IPS DF 6.9 (cell line): ENCODE measurements around the gene DDX4.
A peak's percentile ranks its signal among the peaks of the same experiment; 100 is the strongest.

Experiments used
- DNase-seq: peaks from one replicate; pipeline ENCODE4 v3.0.0-alpha.2; 2013; ENCODE audit warnings: low read depth, low spot score
- H3K27ac ChIP-seq: one replicate; pipeline ENCODE4 v1.5.1; 2013; ENCODE audit warnings: low read length, control low read depth
- H3K27me3 ChIP-seq: 2 replicates; pipeline ENCODE4 v1.6.1; 2013; ENCODE audit warnings: mild to moderate bottlenecking, low read length; ENCODE audit not compliant: control insufficient read depth, insufficient read depth
- H3K36me3 ChIP-seq: 2 replicates; pipeline ENCODE4 v1.6.1; 2013; ENCODE audit warnings: low read length; ENCODE audit not compliant: control insufficient read depth, insufficient read depth
- H3K4me1 ChIP-seq: 2 replicates; pipeline ENCODE4 v1.6.1; 2013; ENCODE audit warnings: low read length; ENCODE audit not compliant: control insufficient read depth, insufficient read depth
- H3K4me3 ChIP-seq: 2 replicates; pipeline ENCODE4 v1.5.1; 2013; ENCODE audit warnings: mild to moderate bottlenecking, low read length
- H3K9me3 ChIP-seq: 2 replicates; pipeline ENCODE4 v1.6.1; 2013; ENCODE audit warnings: low read length, inconsistent platforms; ENCODE audit not compliant: control insufficient read depth, insufficient read depth
- WGBS: extraction: QIAGEN DNeasy Blood & Tissue Kit; methylation state at CpG from one replicate; pipeline ENCODE4 v1.1.7; 2013; ENCODE audit warnings: mixed read lengths, missing lambda C conversion rate; ENCODE audit not compliant: insufficient read length, insufficient coverage; 5-methylcytosine and 5-hydroxymethylcytosine counted together

DDX4 gene

DNA sequence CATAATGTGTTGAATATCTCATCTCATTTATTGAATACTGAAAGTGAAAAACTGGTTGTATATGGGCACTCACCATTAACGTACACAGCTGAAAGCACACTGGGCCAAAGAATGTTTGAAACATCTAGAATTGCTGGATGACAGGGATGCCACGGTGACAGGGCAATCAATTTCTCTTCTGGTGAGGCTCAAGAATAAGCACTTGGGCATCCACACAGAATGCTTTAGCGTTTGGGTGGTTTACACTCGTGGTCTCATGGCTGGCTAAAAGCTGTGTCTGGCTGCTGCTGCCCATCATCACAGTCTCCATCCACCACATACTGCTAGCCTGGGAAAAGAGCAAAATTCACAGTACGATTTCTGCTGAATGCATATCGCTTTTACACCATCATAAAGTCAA is 82.6 kb downstream of the DDX4 start:
- H3K36me3 ChIP-seq, result no peaks in the 10 kb centered on the region
- H3K27ac ChIP-seq, result no peak overlapping the region
- peaks cover 2% of the 10 kb centered on the region; the same call in 1 of the 2 replicates for H3K27me3 ChIP-seq
- WGBS, result no CpG with 5 or more reads among the region's 6 CpGs
- no peak overlapping the region for H3K4me3 ChIP-seq
- H3K4me1 ChIP-seq, result peaks cover 1% of the 10 kb centered on the region; the same call in 1 of the 2 replicates
- H3K9me3 ChIP-seq, result no peaks in the 10 kb centered on the region
- DNase-seq, result no peak

GRCh38 chr5:55821731-55822512 is 84.1 kb downstream of the DDX4 start:
- Histone ChIP-seq H3K27me3 (peaks cover 2% of the 10 kb centered on the region; the same call in 1 of the 2 replicates), H3K9me3 (no peaks in the 10 kb centered on the region), H3K4me1 (peaks cover 1% of the 10 kb centered on the region; the same call in 1 of the 2 replicates), H3K4me3 (peak overlapping the region; percentile 44; the same call in 1 of the 2 replicates), H3K27ac (no peak overlapping the region), H3K36me3 (no peaks in the 10 kb centered on the region)
- DNase-seq, result no peak
- WGBS, result no CpG with 5 or more reads among the region's 45 CpGs

DNA sequence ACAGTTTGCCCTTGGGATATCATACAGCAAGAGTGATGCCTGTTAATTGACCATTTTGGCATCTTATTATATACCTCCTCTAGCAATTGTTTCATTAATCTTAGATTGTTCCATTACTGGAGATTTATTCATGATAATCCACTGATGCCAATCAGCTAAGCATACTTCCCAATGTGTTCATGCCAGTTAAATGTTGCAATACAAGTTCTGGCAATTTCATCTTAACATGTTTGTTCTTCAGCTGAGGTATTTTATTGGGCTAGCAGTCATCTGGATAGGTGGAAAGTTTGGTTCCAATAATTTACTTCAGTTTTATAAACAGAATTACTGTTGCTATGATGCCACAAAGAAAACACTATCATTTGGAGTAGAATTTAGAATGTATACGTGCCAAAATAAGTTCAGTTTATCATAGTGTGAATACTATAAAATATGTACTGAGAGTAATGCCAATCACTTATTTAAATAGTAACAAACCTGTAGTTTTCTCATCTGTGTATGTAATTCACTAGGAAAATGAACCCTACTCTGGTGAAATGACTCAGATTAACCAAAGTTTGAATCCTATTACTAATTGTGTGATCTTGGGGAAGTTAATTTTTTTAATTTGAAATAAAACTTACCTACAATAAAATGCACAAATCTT is 85.4 kb downstream of the DDX4 start:
- no peak for DNase-seq
- Histone ChIP-seq H3K4me3 (no peak overlapping the region), H3K27ac (no peak overlapping the region), H3K36me3 (no peaks in the 10 kb centered on the region), H3K27me3 (peaks cover 2% of the 10 kb centered on the region; the same call in 1 of the 2 replicates), H3K9me3 (no peaks in the 10 kb centered on the region), H3K4me1 (peaks cover 1% of the 10 kb centered on the region; the same call in 1 of the 2 replicates)
- WGBS, result no CpG with 5 or more reads among the region's 1 CpG

DNA sequence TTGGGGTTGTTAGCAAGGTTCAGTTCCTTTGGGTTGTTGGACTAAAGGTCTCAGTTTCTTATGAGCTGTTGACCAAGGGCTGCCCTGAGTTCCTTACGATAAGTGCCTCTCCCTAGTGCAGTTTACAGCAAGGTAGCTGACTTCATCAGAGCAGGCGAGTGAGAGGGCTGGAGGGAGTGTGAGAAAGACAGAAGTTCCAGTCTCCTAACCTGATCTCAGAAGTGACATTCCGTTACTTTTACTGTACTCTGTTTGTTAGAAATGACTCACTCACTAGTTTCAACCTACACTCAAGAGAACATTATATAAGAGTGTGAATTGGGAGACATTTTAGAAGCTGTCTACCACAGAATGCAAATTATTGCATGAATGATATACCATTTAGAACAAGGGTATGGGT is 92.1 kb downstream of the DDX4 start:
- H3K4me3 ChIP-seq, result no peak overlapping the region
- WGBS, result no CpG with 5 or more reads among the region's 3 CpGs
- no peak for DNase-seq
- no peaks in the 10 kb centered on the region for H3K4me1 ChIP-seq
- no peaks in the 10 kb centered on the region for H3K36me3 ChIP-seq
- no peaks in the 10 kb centered on the region for H3K27me3 ChIP-seq
- no peak overlapping the region for H3K27ac ChIP-seq
- H3K9me3 ChIP-seq, result no peaks in the 10 kb centered on the region

DNA sequence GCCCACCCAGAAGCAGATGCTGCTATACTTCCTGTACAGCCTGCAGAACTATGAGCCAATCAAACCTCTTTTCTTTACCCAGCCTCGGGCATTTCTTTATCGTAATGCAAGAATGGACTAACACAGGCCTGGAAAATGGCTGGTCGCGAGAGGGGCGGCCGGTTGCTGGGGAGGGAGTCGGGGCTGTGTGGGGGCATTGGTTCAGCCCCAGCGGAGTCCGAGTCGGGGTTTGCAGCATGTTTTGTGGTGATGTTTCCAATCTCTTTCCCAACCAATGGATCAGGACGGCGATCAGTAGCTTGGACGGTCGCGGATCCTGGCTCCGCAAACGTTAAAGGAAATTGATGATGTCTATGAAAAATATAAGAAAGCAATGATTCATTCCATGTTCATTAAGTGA is 94.6 kb downstream of the DDX4 start:
- no peak for DNase-seq
- Histone ChIP-seq H3K36me3 (no peaks in the 10 kb centered on the region), H3K4me1 (no peaks in the 10 kb centered on the region), H3K9me3 (no peaks in the 10 kb centered on the region), H3K4me3 (no peak overlapping the region), H3K27ac (no peak overlapping the region), H3K27me3 (no peaks in the 10 kb centered on the region)
- WGBS, result no CpG with 5 or more reads among the region's 17 CpGs

DNA sequence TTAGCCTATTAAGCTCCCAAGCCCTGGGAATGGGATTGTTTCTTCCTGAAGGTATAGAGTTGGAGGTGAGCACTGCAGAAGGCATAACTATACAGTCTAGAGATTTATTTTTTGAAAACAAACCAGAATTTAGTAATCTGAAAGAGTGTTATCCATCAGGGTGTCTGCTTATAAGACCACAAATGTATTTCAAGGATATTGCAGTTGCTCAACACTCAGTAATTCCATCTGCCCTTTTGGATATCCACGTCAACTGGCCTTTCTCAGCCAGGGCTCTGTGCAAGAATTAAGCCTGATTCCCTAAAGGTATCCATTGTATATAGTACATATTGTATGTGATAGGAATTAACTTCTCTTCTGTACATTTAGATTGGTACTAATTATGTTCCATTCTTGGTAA is 98.3 kb downstream of the DDX4 start:
- Histone ChIP-seq H3K36me3 (no peaks in the 10 kb centered on the region), H3K27ac (no peak overlapping the region), H3K9me3 (no peaks in the 10 kb centered on the region), H3K4me3 (no peak overlapping the region), H3K27me3 (no peaks in the 10 kb centered on the region), H3K4me1 (no peaks in the 10 kb centered on the region)
- no CpG with 5 or more reads among the region's 1 CpG for WGBS
- DNase-seq, result no peak

- no peak overlapping the region for H3K27ac ChIP-seq
- H3K9me3 ChIP-seq, result no peaks in the 10 kb centered on the region
- DNase-seq, result no peak
- no peaks in the 10 kb centered on the region for H3K36me3 ChIP-seq
- no peaks in the 10 kb centered on the region for H3K27me3 ChIP-seq
- no CpG with 5 or more reads among the region's 2 CpGs for WGBS
- H3K4me1 ChIP-seq, result no peaks in the 10 kb centered on the region
- no peak overlapping the region for H3K4me3 ChIP-seq
Observed at GRCh38 chr5:55841976-55842375, 104.1 kb downstream of the DDX4 start.

DNA sequence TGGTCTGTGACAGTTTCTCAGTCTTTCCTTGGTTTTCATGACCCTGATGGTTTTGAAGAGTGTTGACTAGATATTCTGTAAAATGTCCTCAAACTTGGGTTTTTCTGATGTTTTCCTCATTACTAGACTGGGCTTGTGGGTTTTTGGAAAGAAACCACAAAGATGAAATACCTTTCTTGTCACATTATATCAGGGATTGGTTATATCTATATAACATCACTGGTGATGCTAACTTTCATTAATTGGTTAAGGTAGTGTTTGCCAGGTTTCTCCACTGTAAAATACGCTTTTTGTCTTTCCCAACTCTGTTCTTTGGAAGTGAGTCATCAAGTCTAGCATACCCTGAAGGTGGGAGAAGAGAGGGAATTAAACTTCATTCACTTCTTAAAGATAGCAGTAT is 110.0 kb downstream of the DDX4 start:
- H3K27me3 ChIP-seq, result no peaks in the 10 kb centered on the region
- no peak for DNase-seq
- H3K4me3 ChIP-seq, result no peak overlapping the region
- no peaks in the 10 kb centered on the region for H3K36me3 ChIP-seq
- no peaks in the 10 kb centered on the region for H3K4me1 ChIP-seq
- H3K9me3 ChIP-seq, result no peaks in the 10 kb centered on the region
- WGBS, result no CpG with 5 or more reads among the region's 1 CpG
- no peak overlapping the region for H3K27ac ChIP-seq

DNA sequence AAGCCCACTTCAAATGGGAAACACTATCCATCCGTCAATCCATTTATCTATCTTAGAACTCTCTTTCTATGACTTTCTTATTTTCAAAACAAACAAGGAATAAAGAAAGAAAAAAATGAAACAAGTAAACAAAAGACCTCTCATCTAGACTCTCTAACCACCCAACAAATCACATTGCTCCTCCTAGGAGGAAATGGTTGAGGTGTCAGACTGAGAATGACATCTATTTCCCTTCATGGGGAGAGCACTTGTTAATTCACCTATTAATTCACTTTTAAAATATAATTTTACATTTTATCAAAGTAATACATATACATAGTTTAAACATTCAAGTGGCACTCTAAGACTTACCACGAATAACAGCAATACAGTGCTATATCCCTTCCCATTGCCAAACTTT is 110.9 kb downstream of the DDX4 start:
- Histone ChIP-seq H3K4me3 (no peak overlapping the region), H3K9me3 (no peaks in the 10 kb centered on the region), H3K27ac (no peak overlapping the region), H3K36me3 (no peaks in the 10 kb centered on the region), H3K4me1 (no peaks in the 10 kb centered on the region), H3K27me3 (no peaks in the 10 kb centered on the region)
- no CpG with 5 or more reads among the region's 2 CpGs for WGBS
- DNase-seq, result no peak

DNA sequence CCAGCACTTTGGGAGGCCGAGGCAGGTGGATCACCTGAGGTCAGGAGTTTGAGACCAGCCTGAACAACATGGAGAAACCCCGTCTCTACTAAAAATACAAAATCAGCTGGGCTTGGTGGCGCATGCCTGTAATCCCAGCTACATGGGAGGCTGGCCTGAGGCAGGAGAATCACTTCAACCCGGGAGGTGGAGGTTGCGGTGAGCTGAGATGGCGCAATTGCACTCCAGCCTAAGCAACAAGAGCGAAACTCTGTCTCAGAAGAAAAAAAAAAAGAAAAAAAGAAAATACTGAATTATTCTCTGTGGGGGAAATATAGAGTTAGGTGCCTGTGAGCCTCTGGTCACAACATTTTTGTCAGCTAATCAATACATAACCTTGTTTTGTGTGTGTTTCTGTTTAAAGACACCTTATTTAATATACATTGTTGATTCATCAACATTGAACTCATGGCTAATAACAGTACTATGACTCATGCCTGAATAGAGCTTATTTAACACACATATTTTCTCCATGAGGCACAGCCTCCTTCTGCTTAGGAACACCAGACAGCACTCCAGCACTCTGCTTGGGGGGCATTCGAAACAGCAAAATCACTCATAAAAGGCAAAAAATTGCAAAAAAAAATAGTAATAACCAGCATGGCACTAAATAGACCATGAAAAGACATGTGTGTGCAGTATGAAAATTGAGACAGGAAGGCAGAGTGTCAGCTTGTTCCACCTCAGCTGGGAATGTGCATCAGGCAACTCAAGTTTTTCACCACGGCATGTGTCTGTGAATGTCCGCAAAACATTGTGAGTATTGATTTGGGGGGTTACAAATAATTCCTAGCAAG is 113.2 kb downstream of the DDX4 start, which contains the start of gene IL31RA:
IL31RA (plus strand) TSS at position 519 of the 836 bp plus-strand sequence; CDS start at position 733, 214 bp downstream.
- DNase-seq, result no peak
- Histone ChIP-seq H3K9me3 (no peaks in the 10 kb centered on the region), H3K36me3 (no peaks in the 10 kb centered on the region), H3K4me1 (no peaks in the 10 kb centered on the region), H3K4me3 (no peak within 1 kb of the TSS), H3K27ac (no peak within 1 kb of the TSS), H3K27me3 (no peaks in the 10 kb centered on the region)
- WGBS, result no CpG with 5 or more reads among the region's 10 CpGs
